Stomach (tissue), 4 donors: ENCODE measurements around the gene SPATA12.

Source experiments
- CTCF ChIP-seq, 7 experiments: fragments of 450-650 bp in 4 of 7; fragments of 200-600 bp in 3 of 7; sonication (generic) in 3 of 7; IDR thresholded peaks; one replicate each; pipeline ENCODE4 v1.5.1; 2016 to 2019; ENCODE audit warnings: antibody characterized with exemption in 7 of 7, control low read depth in 2 of 7, mild to moderate bottlenecking in 1 of 7
- POLR2A ChIP-seq, 4 donors: fragments of 450-650 bp; IDR thresholded peaks; one replicate each; pipeline ENCODE4 v1.6.1; 2016; ENCODE audit warnings: antibody characterized with exemption in 4 of 4, control low read depth in 2 of 4, mild to moderate bottlenecking in 1 of 4, moderate library complexity in 1 of 4

DNA sequence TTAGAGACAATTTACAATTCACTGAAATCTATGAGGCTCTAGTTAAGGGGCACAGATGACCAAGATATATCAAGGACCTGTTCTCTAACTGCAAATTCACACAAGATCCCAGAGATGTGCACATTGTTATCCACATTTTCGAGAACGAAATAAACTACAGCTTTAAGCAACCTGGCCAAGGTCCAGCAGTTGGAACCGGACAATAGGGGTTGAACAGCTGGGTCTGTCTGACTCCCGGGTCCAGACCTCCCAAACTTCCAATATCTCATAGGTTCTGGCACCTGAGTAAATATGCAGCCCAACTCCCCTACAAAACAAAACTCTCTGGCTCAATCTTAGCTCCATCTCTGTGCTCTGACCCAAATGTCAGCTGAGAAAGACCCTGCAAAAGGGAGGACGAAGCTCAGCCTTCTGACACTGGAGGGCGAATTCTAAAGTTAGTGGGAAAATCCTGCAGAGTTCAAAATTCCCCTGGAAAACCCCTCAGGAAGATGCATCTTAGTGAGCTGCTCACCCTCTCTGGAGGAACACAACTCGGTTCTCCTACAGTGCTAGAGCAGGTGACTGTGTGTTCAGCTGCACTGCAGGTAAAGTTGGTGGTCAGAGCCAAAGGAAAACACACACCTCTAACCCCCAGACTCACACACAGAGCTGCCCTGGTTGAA lies 14.2 kb upstream of the SPATA12 start:
- no peak for TF ChIP-seq CTCF (IDR thresholded peaks at IDR 0.05)
- no peak for TF ChIP-seq POLR2A (IDR thresholded peaks at IDR 0.05)
